ENCODE results near the gene ABHD17B.

The ABHD17B gene

GRCh38 chr9:71875345-71875744 lies 35.6 kb downstream of the ABHD17B start:
- no peaks in the 10 kb centered on the region for H3K4me1 ChIP-seq (ENCODE audit: control insufficient read depth, insufficient read depth, low read length)
- no peak overlapping the region for H3K4me2 ChIP-seq (ENCODE audit: low read length)
- H3K36me3 ChIP-seq (ENCODE audit: insufficient read depth, low read length) = peaks cover 10% of the 10 kb centered on the region
- H3K9ac ChIP-seq (ENCODE audit: low read depth, low read length) = no peak overlapping the region
- H3K9me3 ChIP-seq (replicated peaks; ENCODE audit: low read length) = peaks cover 9% of the 10 kb centered on the region
- no peak overlapping the region for H3K4me3 ChIP-seq (ENCODE audit: low read length)
- no peaks in the 10 kb centered on the region for H3K27me3 ChIP-seq (ENCODE audit: control insufficient read depth, insufficient read depth, low read length)

DNA sequence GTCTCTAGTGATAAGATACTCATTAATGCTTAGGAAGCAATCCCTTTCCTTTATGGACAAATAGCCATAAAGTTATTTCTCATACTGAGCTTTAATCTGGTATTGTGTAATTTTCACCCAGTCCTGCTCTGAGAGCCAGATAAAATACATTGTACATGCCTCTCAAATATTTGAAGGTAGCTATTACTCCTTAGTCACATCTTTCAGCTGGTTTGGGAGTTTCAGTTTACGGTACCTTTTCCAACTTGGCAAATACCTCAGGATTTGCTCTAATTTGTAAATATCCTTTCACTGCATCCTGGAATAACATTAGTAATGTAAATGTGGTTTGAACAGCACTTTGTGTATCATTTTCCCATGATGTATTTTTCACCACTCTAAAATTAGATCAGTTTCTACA lies 47.4 kb downstream of the ABHD17B start:
- Histone ChIP-seq H3K4me3 (ENCODE audit: low read length) (no peak overlapping the region), H3K4me1 (ENCODE audit: control insufficient read depth, insufficient read depth, low read length) (no peaks in the 10 kb centered on the region), H3K27me3 (ENCODE audit: control insufficient read depth, insufficient read depth, low read length) (no peaks in the 10 kb centered on the region), H3K4me2 (ENCODE audit: low read length) (no peak overlapping the region), H3K9me3 (replicated peaks; ENCODE audit: low read length) (peaks cover 9% of the 10 kb centered on the region), H3K9ac (ENCODE audit: low read depth, low read length) (no peak overlapping the region), H3K36me3 (ENCODE audit: insufficient read depth, low read length) (peaks cover 3% of the 10 kb centered on the region)

DNA sequence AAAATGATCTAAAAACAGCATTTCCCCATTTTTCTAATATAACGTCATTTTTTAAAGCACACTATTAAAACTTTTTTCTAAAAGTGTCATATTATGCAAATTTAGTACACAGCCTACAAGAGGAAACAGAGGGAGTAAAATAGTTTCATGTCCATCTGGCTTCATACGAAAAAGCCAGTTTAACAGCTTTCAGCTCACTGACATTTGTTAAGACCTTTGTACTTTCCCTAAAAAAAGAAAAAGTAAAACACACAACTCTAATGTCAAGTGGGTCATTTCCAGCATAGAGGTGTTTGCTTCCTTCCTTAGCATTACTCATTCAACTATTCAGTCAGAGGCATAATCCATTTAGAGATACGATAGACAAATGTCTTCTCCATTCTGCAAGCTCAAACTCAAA lies 49.4 kb downstream of the ABHD17B start:
- Histone ChIP-seq H3K4me3 (ENCODE audit: low read length) (no peak overlapping the region), H3K9ac (ENCODE audit: low read depth, low read length) (no peak overlapping the region), H3K9me3 (replicated peaks; ENCODE audit: low read length) (peaks cover 9% of the 10 kb centered on the region), H3K4me2 (ENCODE audit: low read length) (no peak overlapping the region), H3K27me3 (ENCODE audit: control insufficient read depth, insufficient read depth, low read length) (no peaks in the 10 kb centered on the region), H3K4me1 (ENCODE audit: control insufficient read depth, insufficient read depth, low read length) (no peaks in the 10 kb centered on the region), H3K36me3 (ENCODE audit: insufficient read depth, low read length) (peaks cover 3% of the 10 kb centered on the region)

DNA sequence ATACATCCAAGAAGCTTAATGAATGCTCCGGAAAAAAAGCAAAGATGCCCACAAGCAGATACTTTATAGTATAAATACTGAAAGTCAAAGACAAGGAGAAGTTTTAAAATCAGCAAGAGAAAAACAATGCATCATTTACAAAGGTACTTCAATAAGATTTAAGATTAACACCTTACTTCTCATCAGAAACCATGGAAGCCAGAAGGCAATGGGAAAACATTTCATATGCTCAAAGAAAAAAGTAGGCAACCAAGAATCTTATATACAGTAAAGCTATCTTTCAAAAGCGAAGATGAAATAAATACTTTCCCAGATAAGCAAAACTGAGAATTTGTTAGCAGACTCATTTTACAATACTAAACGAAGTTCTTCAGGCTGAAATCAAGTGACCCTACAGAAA lies 51.1 kb downstream of the ABHD17B start:
- Histone ChIP-seq H3K36me3 (ENCODE audit: insufficient read depth, low read length) (no peaks in the 10 kb centered on the region), H3K27me3 (ENCODE audit: control insufficient read depth, insufficient read depth, low read length) (no peaks in the 10 kb centered on the region), H3K9ac (ENCODE audit: low read depth, low read length) (no peak overlapping the region), H3K4me1 (ENCODE audit: control insufficient read depth, insufficient read depth, low read length) (no peaks in the 10 kb centered on the region), H3K4me3 (ENCODE audit: low read length) (no peak overlapping the region), H3K4me2 (ENCODE audit: low read length) (no peak overlapping the region), H3K9me3 (replicated peaks; ENCODE audit: low read length) (peaks cover 9% of the 10 kb centered on the region)

- Histone ChIP-seq H3K4me3 (ENCODE audit: low read length) (no peak overlapping the region), H3K4me1 (ENCODE audit: control insufficient read depth, insufficient read depth, low read length) (no peaks in the 10 kb centered on the region), H3K4me2 (ENCODE audit: low read length) (no peak overlapping the region), H3K9ac (ENCODE audit: low read depth, low read length) (no peak overlapping the region), H3K9me3 (replicated peaks; ENCODE audit: low read length) (peaks cover 9% of the 10 kb centered on the region), H3K36me3 (ENCODE audit: insufficient read depth, low read length) (no peaks in the 10 kb centered on the region), H3K27me3 (ENCODE audit: control insufficient read depth, insufficient read depth, low read length) (no peaks in the 10 kb centered on the region)
Observed at GRCh38 chr9:71858812-71859211, 52.2 kb downstream of the ABHD17B start.

GRCh38 chr9:71858102-71858798 lies 52.7 kb downstream of the ABHD17B start:
- Histone ChIP-seq H3K4me2 (ENCODE audit: low read length) (no peak overlapping the region), H3K4me3 (ENCODE audit: low read length) (no peak overlapping the region), H3K27me3 (ENCODE audit: control insufficient read depth, insufficient read depth, low read length) (no peaks in the 10 kb centered on the region), H3K4me1 (ENCODE audit: control insufficient read depth, insufficient read depth, low read length) (no peaks in the 10 kb centered on the region), H3K9ac (ENCODE audit: low read depth, low read length) (no peak overlapping the region), H3K36me3 (ENCODE audit: insufficient read depth, low read length) (no peaks in the 10 kb centered on the region), H3K9me3 (replicated peaks; ENCODE audit: low read length) (peaks cover 9% of the 10 kb centered on the region)

DNA sequence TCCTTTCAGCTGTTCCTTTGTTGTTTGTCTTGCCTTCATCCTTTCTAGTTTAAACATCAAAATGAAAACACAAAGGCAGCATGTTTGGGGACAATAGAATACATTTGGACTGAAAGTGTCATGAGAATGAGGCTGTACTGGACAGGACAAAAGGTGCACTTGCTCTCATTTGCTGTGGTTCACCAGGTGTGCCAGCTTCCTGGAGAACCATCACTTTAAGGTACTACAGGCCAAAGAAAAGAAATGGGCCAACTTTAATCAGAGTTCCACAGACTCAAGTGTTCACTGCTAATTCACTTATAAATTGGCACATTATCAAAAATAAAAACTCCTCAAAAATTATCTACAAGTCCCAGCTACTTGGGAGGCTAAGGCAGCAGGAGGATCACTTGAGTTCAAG lies 53.8 kb downstream of the ABHD17B start:
- no peak overlapping the region for H3K9ac ChIP-seq (ENCODE audit: low read depth, low read length)
- no peaks in the 10 kb centered on the region for H3K4me1 ChIP-seq (ENCODE audit: control insufficient read depth, insufficient read depth, low read length)
- peaks cover 9% of the 10 kb centered on the region for H3K9me3 ChIP-seq (replicated peaks; ENCODE audit: low read length)
- no peaks in the 10 kb centered on the region for H3K27me3 ChIP-seq (ENCODE audit: control insufficient read depth, insufficient read depth, low read length)
- H3K36me3 ChIP-seq (ENCODE audit: insufficient read depth, low read length) = no peaks in the 10 kb centered on the region
- no peak overlapping the region for H3K4me3 ChIP-seq (ENCODE audit: low read length)
- H3K4me2 ChIP-seq (ENCODE audit: low read length) = no peak overlapping the region

DNA sequence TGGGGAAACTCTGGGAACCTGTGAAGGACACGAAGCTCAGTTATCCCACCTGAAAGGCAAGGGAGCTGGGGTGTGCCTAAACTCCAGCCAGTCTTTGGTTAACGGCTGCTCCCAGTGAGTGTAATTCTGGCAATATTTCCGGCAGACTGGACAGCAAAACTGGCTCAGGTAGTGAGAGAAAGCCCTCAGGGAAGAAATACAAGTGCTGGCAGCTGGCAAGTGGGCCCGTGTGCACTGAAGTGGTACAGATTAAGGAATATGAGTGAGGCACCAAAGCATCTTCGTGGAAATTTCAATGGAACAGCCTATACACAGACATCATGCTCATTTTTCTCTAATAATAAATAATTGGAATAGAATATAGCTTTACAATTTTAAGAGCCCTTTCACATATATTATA lies 56.2 kb downstream of the ABHD17B start:
- no peaks in the 10 kb centered on the region for H3K36me3 ChIP-seq (ENCODE audit: insufficient read depth, low read length)
- H3K9me3 ChIP-seq (replicated peaks; ENCODE audit: low read length) = peaks cover 5% of the 10 kb centered on the region
- H3K4me1 ChIP-seq (ENCODE audit: control insufficient read depth, insufficient read depth, low read length) = no peaks in the 10 kb centered on the region
- H3K4me2 ChIP-seq (ENCODE audit: low read length) = no peak overlapping the region
- no peak overlapping the region for H3K4me3 ChIP-seq (ENCODE audit: low read length)
- H3K27me3 ChIP-seq (ENCODE audit: control insufficient read depth, insufficient read depth, low read length) = no peaks in the 10 kb centered on the region
- no peak overlapping the region for H3K9ac ChIP-seq (ENCODE audit: low read depth, low read length)

DNA sequence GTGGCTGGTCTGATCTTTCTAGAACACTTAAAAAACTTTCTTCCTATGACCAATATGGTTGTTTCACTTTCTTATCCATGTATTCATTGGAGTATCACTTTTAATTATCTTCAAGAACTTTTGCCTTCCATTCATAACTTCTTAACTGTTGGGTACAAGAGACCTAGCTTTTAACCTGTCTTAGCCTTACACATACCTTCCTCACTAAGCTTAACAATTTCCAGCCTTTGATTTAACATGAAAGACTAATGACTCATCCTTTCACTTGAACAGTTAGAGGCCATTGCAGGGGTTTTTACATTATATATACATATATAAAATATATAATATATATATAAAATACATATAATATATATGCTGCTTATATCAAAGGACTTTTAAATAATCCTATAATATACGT lies 57.9 kb downstream of the ABHD17B start:
- Histone ChIP-seq H3K4me1 (ENCODE audit: control insufficient read depth, insufficient read depth, low read length) (no peaks in the 10 kb centered on the region), H3K9me3 (replicated peaks; ENCODE audit: low read length) (no peaks in the 10 kb centered on the region), H3K4me2 (ENCODE audit: low read length) (no peak overlapping the region), H3K9ac (ENCODE audit: low read depth, low read length) (no peak overlapping the region), H3K27me3 (ENCODE audit: control insufficient read depth, insufficient read depth, low read length) (no peaks in the 10 kb centered on the region), H3K36me3 (ENCODE audit: insufficient read depth, low read length) (no peaks in the 10 kb centered on the region), H3K4me3 (ENCODE audit: low read length) (no peak overlapping the region)

DNA sequence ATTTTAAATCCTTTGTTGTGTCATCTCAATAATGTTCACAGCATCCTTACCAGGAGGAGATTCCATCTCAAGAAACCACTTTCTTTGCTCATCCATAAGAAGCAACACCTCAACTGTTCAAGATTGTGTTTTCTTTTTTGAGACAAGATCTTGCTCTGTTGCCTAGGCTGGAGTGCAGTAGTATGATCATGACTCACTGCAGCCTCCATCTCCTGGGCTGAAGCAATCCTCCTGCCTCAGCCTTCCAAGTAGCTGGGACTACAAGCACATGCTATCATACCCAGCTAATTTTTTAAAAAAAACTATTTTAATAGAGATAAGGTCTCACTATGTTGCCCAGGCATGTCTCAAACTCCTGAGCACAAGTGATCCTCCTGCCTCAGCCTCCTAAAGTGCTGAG lies 60.0 kb downstream of the ABHD17B start:
- Histone ChIP-seq H3K27me3 (ENCODE audit: control insufficient read depth, insufficient read depth, low read length) (no peaks in the 10 kb centered on the region), H3K9me3 (replicated peaks; ENCODE audit: low read length) (no peaks in the 10 kb centered on the region), H3K4me2 (ENCODE audit: low read length) (no peak overlapping the region), H3K36me3 (ENCODE audit: insufficient read depth, low read length) (no peaks in the 10 kb centered on the region), H3K4me3 (ENCODE audit: low read length) (no peak overlapping the region), H3K9ac (ENCODE audit: low read depth, low read length) (no peak overlapping the region), H3K4me1 (ENCODE audit: control insufficient read depth, insufficient read depth, low read length) (no peaks in the 10 kb centered on the region)

GRCh38 chr9:71847892-71848291 lies 63.1 kb downstream of the ABHD17B start:
- no peak overlapping the region for H3K4me3 ChIP-seq (ENCODE audit: low read length)
- no peak overlapping the region for H3K4me2 ChIP-seq (ENCODE audit: low read length)
- H3K36me3 ChIP-seq (ENCODE audit: insufficient read depth, low read length) = no peaks in the 10 kb centered on the region
- no peaks in the 10 kb centered on the region for H3K27me3 ChIP-seq (ENCODE audit: control insufficient read depth, insufficient read depth, low read length)
- H3K9me3 ChIP-seq (replicated peaks; ENCODE audit: low read length) = no peaks in the 10 kb centered on the region
- no peak overlapping the region for H3K9ac ChIP-seq (ENCODE audit: low read depth, low read length)
- no peaks in the 10 kb centered on the region for H3K4me1 ChIP-seq (ENCODE audit: control insufficient read depth, insufficient read depth, low read length)

DNA sequence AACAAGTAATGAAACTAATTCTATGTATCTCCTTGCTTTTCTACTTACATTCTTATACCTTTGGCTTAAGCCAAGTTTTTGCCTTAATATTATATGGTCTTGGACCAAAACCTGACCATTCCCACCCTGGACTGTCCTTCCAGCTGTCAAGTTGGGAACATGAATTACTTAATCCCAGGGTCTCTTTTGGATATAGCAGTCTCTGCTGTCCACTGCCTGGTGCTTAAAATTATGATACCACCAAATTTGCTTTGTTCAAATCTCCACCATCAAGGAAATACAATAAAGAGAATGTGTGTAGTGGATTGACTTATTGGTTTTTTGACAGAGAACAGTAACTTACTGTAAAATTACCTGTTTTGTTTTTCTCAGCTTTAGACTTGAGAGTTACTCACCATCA lies 66.2 kb downstream of the ABHD17B start:
- no peaks in the 10 kb centered on the region for H3K4me1 ChIP-seq (ENCODE audit: control insufficient read depth, insufficient read depth, low read length)
- no peak overlapping the region for H3K4me3 ChIP-seq (ENCODE audit: low read length)
- H3K9me3 ChIP-seq (replicated peaks; ENCODE audit: low read length) = no peaks in the 10 kb centered on the region
- no peak overlapping the region for H3K9ac ChIP-seq (ENCODE audit: low read depth, low read length)
- H3K4me2 ChIP-seq (ENCODE audit: low read length) = no peak overlapping the region
- no peaks in the 10 kb centered on the region for H3K27me3 ChIP-seq (ENCODE audit: control insufficient read depth, insufficient read depth, low read length)
- no peaks in the 10 kb centered on the region for H3K36me3 ChIP-seq (ENCODE audit: insufficient read depth, low read length)

All from skeletal muscle satellite cell (primary cell).